Liver (tissue), 9 donors: ENCODE results near the gene FTO. TPM values are rescaled to one million over a fixed set of nuclear protein-coding genes. Genes with fewer than 3 reads are reported as not detected.

Experiments used
- DNase-seq: peaks from one replicate; pipeline ENCODE4 v3.0.0-alpha.2; 2017; ENCODE audit warnings: low spot score
- H3K27ac ChIP-seq, 2 donors: one replicate each; pipeline ENCODE4 v1.7.0; 2013; ENCODE audit warnings: inconsistent platforms in 2 of 2, low read length in 2 of 2, control low read depth in 1 of 2, low read depth in 1 of 2, mild to moderate bottlenecking in 1 of 2
- H3K27me3 ChIP-seq, 4 donors: one replicate each; pipeline versions ENCODE4 v1.6.1 to v1.7.0; 2013; ENCODE audit warnings: low read length in 3 of 4, inconsistent platforms in 1 of 4, mild to moderate bottlenecking in 1 of 4, moderate library complexity in 1 of 4; ENCODE audit not compliant: control insufficient read depth in 4 of 4, insufficient read depth in 4 of 4
- H3K36me3 ChIP-seq, 4 donors: one replicate each; pipeline versions ENCODE4 v1.6.1 to v1.7.0; 2013; ENCODE audit warnings: low read length in 3 of 4, mild to moderate bottlenecking in 3 of 4, low read depth in 1 of 4, moderate library complexity in 1 of 4; ENCODE audit not compliant: control insufficient read depth in 4 of 4, insufficient read depth in 3 of 4
- H3K4me1 ChIP-seq, 4 donors: one replicate each; pipeline versions ENCODE4 v1.6.1 to v1.7.0; 2013; ENCODE audit warnings: low read length in 3 of 4, mild to moderate bottlenecking in 3 of 4, moderate library complexity in 1 of 4; ENCODE audit not compliant: control insufficient read depth in 4 of 4, insufficient read depth in 4 of 4
- H3K4me3 ChIP-seq, 3 donors: one replicate each; pipeline versions ENCODE4 v1.6.1 to v1.7.0; 2013; ENCODE audit warnings: low read length in 3 of 3, control low read depth in 1 of 3, low read depth in 1 of 3, mild to moderate bottlenecking in 1 of 3
- H3K9ac ChIP-seq, 2 donors: one replicate each; pipeline ENCODE4 v1.7.0; 2013; ENCODE audit warnings: low read length in 2 of 2, mild to moderate bottlenecking in 2 of 2, moderate library complexity in 2 of 2, control low read depth in 1 of 2, low read depth in 1 of 2
- H3K9me3 ChIP-seq, 4 donors: one replicate each; pipeline versions ENCODE4 v1.6.1 to v1.7.0; 2013; ENCODE audit warnings: low read length in 3 of 4; ENCODE audit not compliant: control insufficient read depth in 4 of 4
- EGR1 ChIP-seq, 2 donors: IDR thresholded peaks; 2 replicates each; pipeline ENCODE4 v1.6.1; 2016 to 2018; ENCODE audit warnings: antibody characterized with exemption in 2 of 2, low read depth in 2 of 2
- FOXA1 ChIP-seq: IDR thresholded peaks from 2 replicates; pipeline ENCODE4 v1.6.1; 2016; ENCODE audit warnings: antibody characterized with exemption
- FOXA2 ChIP-seq: IDR thresholded peaks from 2 replicates; pipeline ENCODE4 v1.6.1; 2016; ENCODE audit warnings: antibody characterized with exemption
- GABPA ChIP-seq, 2 donors: IDR thresholded peaks in 1 of 2; conservative IDR thresholded peaks in 1 of 2; 2 replicates each; pipeline ENCODE4 v1.6.1; 2016; ENCODE audit warnings: antibody characterized with exemption in 2 of 2, mild to moderate bottlenecking in 1 of 2, moderate library complexity in 1 of 2
- HNF4G ChIP-seq: IDR thresholded peaks from 2 replicates; pipeline ENCODE4 v1.6.1; 2016; ENCODE audit warnings: antibody characterized with exemption
- JUND ChIP-seq, 2 donors: IDR thresholded peaks; 2 replicates each; pipeline ENCODE4 v1.6.1; 2016; ENCODE audit warnings: antibody characterized with exemption in 2 of 2
- NR2F2 ChIP-seq: IDR thresholded peaks from 2 replicates; pipeline ENCODE4 v1.6.1; 2016; ENCODE audit warnings: antibody characterized with exemption
- RAD21 ChIP-seq, 2 donors: IDR thresholded peaks; 2 replicates each; pipeline ENCODE4 v1.6.1; 2016; ENCODE audit warnings: antibody characterized with exemption in 2 of 2, mild to moderate bottlenecking in 2 of 2
- RXRA ChIP-seq, 2 donors: IDR thresholded peaks; 2 replicates each; pipeline ENCODE4 v1.6.1; 2017 to 2018; ENCODE audit warnings: antibody characterized with exemption in 2 of 2, mild to moderate bottlenecking in 1 of 2
- SP1 ChIP-seq: IDR thresholded peaks from 2 replicates; pipeline ENCODE4 v1.6.1; 2018; ENCODE audit warnings: antibody characterized with exemption, mild to moderate bottlenecking
- TAF1 ChIP-seq: conservative IDR thresholded peaks from 2 replicates; pipeline ENCODE4 v1.6.1; 2016; ENCODE audit warnings: antibody characterized with exemption, mild to moderate bottlenecking
- YY1 ChIP-seq: IDR thresholded peaks from 2 replicates; pipeline ENCODE4 v1.6.1; 2016; ENCODE audit warnings: antibody characterized with exemption, mild to moderate bottlenecking
- WGBS: extraction: QIAGEN DNeasy Blood & Tissue Kit; methylation state at CpG from one replicate; pipeline ENCODE4 v1.1.7; 2013; 5-methylcytosine and 5-hydroxymethylcytosine counted together
- polyA plus RNA-seq, 2 donors: library from polyadenylated mRNA; stranded (reverse) in 1 of 2; unstranded in 1 of 2; fragments of 200-250 nt in 1 of 2; fragments of >200 nt in 1 of 2; fragmentation: Nextera tagmentation in 1 of 2; extraction: Ambion mirVana in 1 of 2; gene quantifications; one replicate each; pipeline versions ENCODE4 v1.2.1 to v1.2.3, GENCODE V29; 2013 to 2015
- total RNA-seq, 2 donors: library from RNA; depleted of rRNA; stranded (reverse); fragments of >200 nt; gene quantifications; one replicate each; pipeline ENCODE4 v1.2.3, GENCODE V29; 2014
- TF ChIP-seq, protein P1 (sequence below): IDR thresholded peaks from 2 replicates; pipeline ENCODE4 v1.6.1; 2016; ENCODE audit warnings: antibody characterized with exemption, mild to moderate bottlenecking
- TF ChIP-seq, protein P2 (sequence below): fragments of 150-350 bp; IDR thresholded peaks from 2 replicates; pipeline ENCODE4 v1.5.1; 2017; ENCODE audit warnings: improper control_type of control experiment, low read depth, low read length; ENCODE audit not compliant: missing input control
- TF ChIP-seq, protein P3 (sequence below): IDR thresholded peaks from 2 replicates; pipeline ENCODE4 v1.6.1; 2016; ENCODE audit warnings: antibody characterized with exemption
- TF ChIP-seq, protein P4 (sequence below): IDR thresholded peaks from 2 replicates; pipeline ENCODE4 v1.6.1; 2016; ENCODE audit warnings: antibody characterized with exemption
- donor health status: healthy.
- donor health status: healthy.
- donor health status: healthy.
- donor health status: healthy.
- donor health status: healthy.

FTO gene
- total and polyA plus RNA-seq, 4 donors, result 12.0 to 54.2 (median 24.6) TPM

DNA sequence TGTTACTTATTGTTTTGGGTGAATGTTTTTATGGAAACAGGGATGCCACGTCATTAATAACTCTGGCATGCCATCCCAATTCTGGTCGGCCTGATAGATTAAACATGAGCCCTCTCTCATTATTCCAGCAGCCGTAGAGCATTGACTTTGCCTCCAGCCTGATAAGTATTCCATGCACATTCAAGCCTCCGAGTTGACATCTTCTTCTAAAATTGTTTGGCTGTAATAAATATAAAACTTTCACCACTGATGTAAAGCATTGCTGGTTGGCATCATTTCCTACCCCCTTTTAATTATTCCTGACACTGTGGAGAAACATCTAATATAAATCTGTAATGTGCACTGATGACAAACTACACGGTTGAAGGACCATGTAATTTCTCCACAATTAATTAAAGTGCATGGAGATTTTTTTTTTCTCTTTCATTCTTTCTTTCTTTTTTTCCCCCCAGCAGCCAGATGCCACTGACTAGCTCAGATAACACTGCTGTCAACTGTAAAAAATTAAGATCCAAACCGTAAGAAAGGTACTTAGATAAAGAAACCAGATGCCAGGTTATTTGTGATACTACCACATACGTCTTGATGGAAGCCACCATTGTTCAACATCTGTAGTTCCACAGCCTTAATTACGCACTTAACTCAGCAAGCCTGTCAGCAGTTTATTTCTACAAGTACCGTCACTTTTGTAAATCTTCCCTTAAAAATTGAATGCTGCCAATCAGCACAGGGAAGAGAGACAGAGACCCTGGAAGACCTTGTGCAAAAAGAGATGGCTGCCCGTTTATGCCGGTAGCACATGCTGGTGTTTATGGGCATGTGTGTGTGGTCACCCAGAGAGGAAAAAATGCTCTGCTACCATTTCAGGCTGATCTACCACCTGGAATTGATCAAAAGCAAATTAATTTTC lies 344.9 kb downstream of the FTO start:
- no peaks in the 10 kb centered on the region for H3K27me3 ChIP-seq
- no peaks in the 10 kb centered on the region for H3K4me1 ChIP-seq
- no peaks in the 10 kb centered on the region for H3K36me3 ChIP-seq
- no peak overlapping the region for H3K4me3 ChIP-seq
- no peak overlapping the region for H3K27ac ChIP-seq
- WGBS, result 89% methylated on average over 11 of the region's 11 CpGs
- H3K9me3 ChIP-seq, result no peaks in the 10 kb centered on the region
- no peak for DNase-seq
- no peak overlapping the region for H3K9ac ChIP-seq
- TF ChIP-seq RXRA (IDR thresholded peaks at IDR 0.05) (no peak), RAD21 (IDR thresholded peaks at IDR 0.05) (no peak), SP1 (no peak), EGR1 (IDR thresholded peaks at IDR 0.05; ENCODE audit: low read depth in 2 of 2) (no peak)

DNA sequence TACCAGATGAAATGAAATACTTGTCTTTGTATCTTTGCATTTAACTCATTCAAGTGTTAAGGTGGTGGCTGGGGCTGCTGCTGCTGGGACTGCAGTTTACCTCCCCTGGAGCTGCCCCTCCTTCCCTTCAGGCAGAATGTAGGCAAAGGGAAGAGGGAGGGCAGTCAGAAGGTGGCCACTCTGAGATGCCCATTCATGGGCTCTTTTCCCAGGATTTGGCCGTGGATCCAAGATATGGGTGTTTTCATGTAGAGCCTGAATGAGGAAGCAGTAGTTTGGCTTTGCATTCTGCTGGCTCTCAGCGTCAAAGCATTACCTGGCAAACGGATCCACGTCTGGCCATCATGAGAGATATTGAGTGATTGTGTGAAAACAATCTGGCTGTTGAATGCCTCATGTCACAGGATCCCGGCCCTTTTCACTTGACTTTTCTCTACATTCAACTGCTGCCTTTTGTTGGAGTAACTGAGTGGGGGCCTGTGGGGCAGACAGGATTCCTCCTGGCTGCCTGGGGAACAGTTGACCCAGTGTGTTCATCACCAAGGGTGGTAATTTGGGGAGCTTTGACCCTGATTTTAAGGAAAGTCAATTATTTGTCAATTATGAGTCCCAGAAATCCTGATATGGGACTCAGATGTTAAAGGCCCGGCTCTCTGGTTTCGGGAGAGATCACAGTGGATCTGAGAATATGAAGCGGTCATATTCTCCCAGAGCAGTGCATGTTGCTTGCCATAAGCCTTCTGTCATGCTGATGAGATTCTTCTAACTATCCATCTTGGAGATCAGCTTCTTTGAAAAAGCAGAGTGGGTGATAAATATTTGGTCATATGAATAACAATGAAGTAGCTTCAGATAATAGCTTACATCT lies 345.9 kb downstream of the FTO start:
- Histone ChIP-seq H3K4me1 (no peaks in the 10 kb centered on the region), H3K27ac (no peak overlapping the region), H3K9ac (no peak overlapping the region), H3K4me3 (no peak overlapping the region), H3K9me3 (no peaks in the 10 kb centered on the region), H3K36me3 (no peaks in the 10 kb centered on the region), H3K27me3 (no peaks in the 10 kb centered on the region)
- 92% methylated on average over 8 of the region's 8 CpGs for WGBS
- TF ChIP-seq, protein P1, sequence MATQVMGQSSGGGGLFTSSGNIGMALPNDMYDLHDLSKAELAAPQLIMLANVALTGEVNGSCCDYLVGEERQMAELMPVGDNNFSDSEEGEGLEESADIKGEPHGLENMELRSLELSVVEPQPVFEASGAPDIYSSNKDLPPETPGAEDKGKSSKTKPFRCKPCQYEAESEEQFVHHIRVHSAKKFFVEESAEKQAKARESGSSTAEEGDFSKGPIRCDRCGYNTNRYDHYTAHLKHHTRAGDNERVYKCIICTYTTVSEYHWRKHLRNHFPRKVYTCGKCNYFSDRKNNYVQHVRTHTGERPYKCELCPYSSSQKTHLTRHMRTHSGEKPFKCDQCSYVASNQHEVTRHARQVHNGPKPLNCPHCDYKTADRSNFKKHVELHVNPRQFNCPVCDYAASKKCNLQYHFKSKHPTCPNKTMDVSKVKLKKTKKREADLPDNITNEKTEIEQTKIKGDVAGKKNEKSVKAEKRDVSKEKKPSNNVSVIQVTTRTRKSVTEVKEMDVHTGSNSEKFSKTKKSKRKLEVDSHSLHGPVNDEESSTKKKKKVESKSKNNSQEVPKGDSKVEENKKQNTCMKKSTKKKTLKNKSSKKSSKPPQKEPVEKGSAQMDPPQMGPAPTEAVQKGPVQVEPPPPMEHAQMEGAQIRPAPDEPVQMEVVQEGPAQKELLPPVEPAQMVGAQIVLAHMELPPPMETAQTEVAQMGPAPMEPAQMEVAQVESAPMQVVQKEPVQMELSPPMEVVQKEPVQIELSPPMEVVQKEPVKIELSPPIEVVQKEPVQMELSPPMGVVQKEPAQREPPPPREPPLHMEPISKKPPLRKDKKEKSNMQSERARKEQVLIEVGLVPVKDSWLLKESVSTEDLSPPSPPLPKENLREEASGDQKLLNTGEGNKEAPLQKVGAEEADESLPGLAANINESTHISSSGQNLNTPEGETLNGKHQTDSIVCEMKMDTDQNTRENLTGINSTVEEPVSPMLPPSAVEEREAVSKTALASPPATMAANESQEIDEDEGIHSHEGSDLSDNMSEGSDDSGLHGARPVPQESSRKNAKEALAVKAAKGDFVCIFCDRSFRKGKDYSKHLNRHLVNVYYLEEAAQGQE, result no peak
- TF ChIP-seq, protein P2, sequence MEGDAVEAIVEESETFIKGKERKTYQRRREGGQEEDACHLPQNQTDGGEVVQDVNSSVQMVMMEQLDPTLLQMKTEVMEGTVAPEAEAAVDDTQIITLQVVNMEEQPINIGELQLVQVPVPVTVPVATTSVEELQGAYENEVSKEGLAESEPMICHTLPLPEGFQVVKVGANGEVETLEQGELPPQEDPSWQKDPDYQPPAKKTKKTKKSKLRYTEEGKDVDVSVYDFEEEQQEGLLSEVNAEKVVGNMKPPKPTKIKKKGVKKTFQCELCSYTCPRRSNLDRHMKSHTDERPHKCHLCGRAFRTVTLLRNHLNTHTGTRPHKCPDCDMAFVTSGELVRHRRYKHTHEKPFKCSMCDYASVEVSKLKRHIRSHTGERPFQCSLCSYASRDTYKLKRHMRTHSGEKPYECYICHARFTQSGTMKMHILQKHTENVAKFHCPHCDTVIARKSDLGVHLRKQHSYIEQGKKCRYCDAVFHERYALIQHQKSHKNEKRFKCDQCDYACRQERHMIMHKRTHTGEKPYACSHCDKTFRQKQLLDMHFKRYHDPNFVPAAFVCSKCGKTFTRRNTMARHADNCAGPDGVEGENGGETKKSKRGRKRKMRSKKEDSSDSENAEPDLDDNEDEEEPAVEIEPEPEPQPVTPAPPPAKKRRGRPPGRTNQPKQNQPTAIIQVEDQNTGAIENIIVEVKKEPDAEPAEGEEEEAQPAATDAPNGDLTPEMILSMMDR, result no peak
- no peak for TF ChIP-seq RAD21 (IDR thresholded peaks at IDR 0.05)
- TF ChIP-seq YY1, result no peak
- TF ChIP-seq NR2F2, result no peak
- no peak for TF ChIP-seq GABPA (IDR thresholded peaks at IDR 0.05 in 1 of 2, conservative IDR thresholded peaks at IDR 0.05 in 1 of 2)
- no peak for TF ChIP-seq JUND (IDR thresholded peaks at IDR 0.05)
- TF ChIP-seq FOXA2, result no peak
- no peak for TF ChIP-seq HNF4G
- TF ChIP-seq, protein P3, sequence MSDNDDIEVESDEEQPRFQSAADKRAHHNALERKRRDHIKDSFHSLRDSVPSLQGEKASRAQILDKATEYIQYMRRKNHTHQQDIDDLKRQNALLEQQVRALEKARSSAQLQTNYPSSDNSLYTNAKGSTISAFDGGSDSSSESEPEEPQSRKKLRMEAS, result no peak
- TF ChIP-seq, protein P4, sequence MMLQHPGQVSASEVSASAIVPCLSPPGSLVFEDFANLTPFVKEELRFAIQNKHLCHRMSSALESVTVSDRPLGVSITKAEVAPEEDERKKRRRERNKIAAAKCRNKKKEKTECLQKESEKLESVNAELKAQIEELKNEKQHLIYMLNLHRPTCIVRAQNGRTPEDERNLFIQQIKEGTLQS, result no peak
- TF ChIP-seq SP1, result no peak
- no peak for TF ChIP-seq FOXA1
- no peak for TF ChIP-seq RXRA (IDR thresholded peaks at IDR 0.05)
- no peak for TF ChIP-seq TAF1
- no peak for DNase-seq
